Neural progenitor cell (in vitro differentiated cells): ENCODE measurements around the gene PEMT. TPM values are rescaled to one million over a fixed set of nuclear protein-coding genes. Genes with fewer than 3 reads are reported as not detected.

ENCODE experiments used
- DNase-seq: peaks from one replicate; pipeline ENCODE4 v3.0.0-alpha.2; 2016; ENCODE audit warnings: low spot score
- H2AFZ ChIP-seq: fragments of 200-600 bp; sonication (generic); replicated peaks from 2 replicates; pipeline ENCODE4 v1.6.1; 2016; ENCODE audit warnings: antibody characterized with exemption
- H3F3A ChIP-seq: fragments of 200-600 bp; sonication (generic); 2 replicates; pipeline ENCODE4 v1.6.1; 2016; ENCODE audit warnings: antibody characterized with exemption, low read depth
- H3K27ac ChIP-seq: fragments of 200-600 bp; sonication (generic); 2 replicates; pipeline ENCODE4 v1.5.1; 2016; ENCODE audit warnings: mild to moderate bottlenecking
- H3K27me3 ChIP-seq: fragments of 200-600 bp; sonication (generic); 2 replicates; pipeline ENCODE4 v1.6.1; 2016; ENCODE audit warnings: mild to moderate bottlenecking, moderate library complexity
- H3K36me3 ChIP-seq: fragments of 200-600 bp; sonication (generic); 2 replicates; pipeline ENCODE4 v1.5.1; 2016
- H3K4me1 ChIP-seq: fragments of 200-600 bp; sonication (generic); 2 replicates; pipeline ENCODE4 v1.6.1; 2016; ENCODE audit warnings: mixed run types
- H3K4me2 ChIP-seq: fragments of 200-600 bp; sonication (generic); 2 replicates; pipeline ENCODE4 v1.6.1; 2016
- H3K4me3 ChIP-seq: fragments of 200-600 bp; sonication (generic); 2 replicates; pipeline ENCODE4 v1.5.1; 2016
- H3K79me2 ChIP-seq: fragments of 200-600 bp; sonication (generic); 2 replicates; pipeline ENCODE4 v1.6.1; 2016; ENCODE audit warnings: low read depth
- H3K9ac ChIP-seq: fragments of 200-600 bp; sonication (generic); 2 replicates; pipeline ENCODE4 v1.6.1; 2016
- H3K9me3 ChIP-seq: fragments of 200-600 bp; sonication (generic); 2 replicates; pipeline ENCODE4 v1.5.1; 2016; ENCODE audit warnings: low read depth
- H4K20me1 ChIP-seq: fragments of 200-600 bp; sonication (generic); 2 replicates; pipeline ENCODE4 v1.6.1; 2016; ENCODE audit warnings: low read depth
- H3K27ac Mint-ChIP-seq: 3 replicates; pipeline ENCODE4 v1.8.0; 2021; ENCODE audit warnings: mixed read lengths
- H3K27me3 Mint-ChIP-seq: 2 replicates; pipeline ENCODE4 v1.8.0; 2022; ENCODE audit warnings: low read depth, mild to moderate bottlenecking, inconsistent platforms, moderate library complexity, mixed read lengths; ENCODE audit not compliant: insufficient read depth
- H3K36me3 Mint-ChIP-seq: 3 replicates; pipeline ENCODE4 v1.8.0; 2021; ENCODE audit warnings: mixed read lengths
- H3K4me1 Mint-ChIP-seq: 3 replicates; pipeline ENCODE4 v1.8.0; 2021; ENCODE audit warnings: mixed read lengths
- H3K4me3 Mint-ChIP-seq: 3 replicates; pipeline ENCODE4 v1.8.0; 2021; ENCODE audit warnings: mild to moderate bottlenecking, moderate library complexity, mixed read lengths
- H3K9me3 Mint-ChIP-seq: 3 replicates; pipeline ENCODE4 v1.8.0; 2020; ENCODE audit warnings: mixed read lengths
- EZH2 ChIP-seq: fragments of 200-600 bp; sonication (generic); IDR thresholded peaks from 2 replicates; pipeline ENCODE4 v1.6.1; 2017; ENCODE audit warnings: antibody characterized with exemption, mild to moderate bottlenecking, moderate library complexity
- EZH2phosphoT487 ChIP-seq: fragments of 200-600 bp; sonication (generic); IDR thresholded peaks from 2 replicates; pipeline ENCODE4 v1.6.1; 2017; ENCODE audit warnings: antibody characterized with exemption
- total RNA-seq: library from RNA; depleted of rRNA; stranded (reverse); fragments of >200 nt; gene quantifications from 2 replicates; pipeline ENCODE4 v1.2.3, GENCODE V29; 2015; ENCODE audit warnings: low replicate concordance
- TF ChIP-seq, protein P1 (sequence below): fragments of 200-600 bp; sonication (generic); IDR thresholded peaks from 2 replicates; pipeline ENCODE4 v1.5.1; 2017; ENCODE audit warnings: antibody characterized with exemption, mild to moderate bottlenecking

Gene PEMT
- total RNA-seq, 1 donor from 2014 or later, result 17.7 TPM

DNA sequence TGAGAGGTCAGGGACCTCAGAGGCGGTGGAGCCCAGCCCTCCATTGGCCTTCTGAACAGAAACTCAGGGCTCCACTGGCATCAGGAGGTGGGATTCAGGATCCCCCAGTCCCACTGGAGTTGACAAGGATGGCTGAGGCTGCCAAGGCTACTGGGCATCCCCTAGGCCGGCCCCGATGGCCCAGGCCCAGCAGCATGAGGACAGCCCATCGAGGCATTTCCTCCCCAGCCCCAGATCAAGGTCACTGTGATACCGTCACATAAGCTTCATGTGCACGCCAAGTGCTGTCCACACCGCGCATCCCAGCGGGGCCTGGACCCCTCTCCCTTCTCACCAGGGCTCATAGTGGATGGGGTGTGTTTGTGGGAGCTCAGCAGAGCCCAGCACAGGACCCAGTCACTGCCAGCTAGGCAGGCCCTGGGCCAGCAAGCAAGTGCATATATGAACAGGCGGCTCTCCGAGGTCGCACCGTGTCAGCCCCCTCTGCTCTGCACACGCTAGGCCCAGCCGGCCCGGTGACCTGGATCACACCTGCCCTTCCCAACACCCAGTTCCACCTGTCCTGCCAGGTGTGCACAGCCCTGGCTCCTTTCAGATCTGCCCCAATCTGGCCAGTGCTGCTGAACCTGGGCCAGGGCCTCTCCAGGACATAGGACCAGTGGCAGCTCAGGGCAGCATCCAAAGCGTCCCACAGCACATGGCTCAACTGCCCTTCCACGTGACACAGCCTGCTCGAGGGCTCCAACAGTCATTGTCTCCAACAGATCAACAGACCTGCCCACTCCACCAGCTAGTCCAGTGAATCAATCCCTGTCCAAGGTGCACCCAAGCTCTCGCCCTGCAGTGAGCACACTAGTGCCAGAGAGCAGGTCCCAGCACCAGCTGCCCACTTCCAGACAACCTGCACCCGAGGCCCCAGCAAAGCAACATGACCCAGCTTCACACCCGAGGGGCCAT is 62.5 kb downstream of the PEMT start:
- Histone ChIP-seq H3K9ac (no peak overlapping the region), H3K4me2 (no peak overlapping the region), H2AFZ (no peak overlapping the region), H3F3A (peaks cover 2% of the 10 kb centered on the region), H3K36me3 (no peaks in the 10 kb centered on the region), H3K27me3 (no peaks in the 10 kb centered on the region), H3K79me2 (no peaks in the 10 kb centered on the region), H3K9me3 (no peaks in the 10 kb centered on the region), H3K4me1 (peaks cover 6% of the 10 kb centered on the region), H3K27ac (no peak overlapping the region), H3K4me3 (no peak overlapping the region), H4K20me1 (peaks cover 4% of the 10 kb centered on the region)
- Mint-ChIP-seq H3K36me3 (peaks cover 3% of the 10 kb centered on the region), H3K4me3 (no peak overlapping the region), H3K9me3 (peaks cover 2% of the 10 kb centered on the region), H3K4me1 (peaks cover 11% of the 10 kb centered on the region), H3K27me3 (peaks cover 6% of the 10 kb centered on the region), H3K27ac (peak overlapping the region; percentile 53)
- TF ChIP-seq EZH2phosphoT487 (no peak), EZH2 (no peak)
- TF ChIP-seq, protein P1, sequence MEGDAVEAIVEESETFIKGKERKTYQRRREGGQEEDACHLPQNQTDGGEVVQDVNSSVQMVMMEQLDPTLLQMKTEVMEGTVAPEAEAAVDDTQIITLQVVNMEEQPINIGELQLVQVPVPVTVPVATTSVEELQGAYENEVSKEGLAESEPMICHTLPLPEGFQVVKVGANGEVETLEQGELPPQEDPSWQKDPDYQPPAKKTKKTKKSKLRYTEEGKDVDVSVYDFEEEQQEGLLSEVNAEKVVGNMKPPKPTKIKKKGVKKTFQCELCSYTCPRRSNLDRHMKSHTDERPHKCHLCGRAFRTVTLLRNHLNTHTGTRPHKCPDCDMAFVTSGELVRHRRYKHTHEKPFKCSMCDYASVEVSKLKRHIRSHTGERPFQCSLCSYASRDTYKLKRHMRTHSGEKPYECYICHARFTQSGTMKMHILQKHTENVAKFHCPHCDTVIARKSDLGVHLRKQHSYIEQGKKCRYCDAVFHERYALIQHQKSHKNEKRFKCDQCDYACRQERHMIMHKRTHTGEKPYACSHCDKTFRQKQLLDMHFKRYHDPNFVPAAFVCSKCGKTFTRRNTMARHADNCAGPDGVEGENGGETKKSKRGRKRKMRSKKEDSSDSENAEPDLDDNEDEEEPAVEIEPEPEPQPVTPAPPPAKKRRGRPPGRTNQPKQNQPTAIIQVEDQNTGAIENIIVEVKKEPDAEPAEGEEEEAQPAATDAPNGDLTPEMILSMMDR, result no peak
- no peak for DNase-seq

DNA sequence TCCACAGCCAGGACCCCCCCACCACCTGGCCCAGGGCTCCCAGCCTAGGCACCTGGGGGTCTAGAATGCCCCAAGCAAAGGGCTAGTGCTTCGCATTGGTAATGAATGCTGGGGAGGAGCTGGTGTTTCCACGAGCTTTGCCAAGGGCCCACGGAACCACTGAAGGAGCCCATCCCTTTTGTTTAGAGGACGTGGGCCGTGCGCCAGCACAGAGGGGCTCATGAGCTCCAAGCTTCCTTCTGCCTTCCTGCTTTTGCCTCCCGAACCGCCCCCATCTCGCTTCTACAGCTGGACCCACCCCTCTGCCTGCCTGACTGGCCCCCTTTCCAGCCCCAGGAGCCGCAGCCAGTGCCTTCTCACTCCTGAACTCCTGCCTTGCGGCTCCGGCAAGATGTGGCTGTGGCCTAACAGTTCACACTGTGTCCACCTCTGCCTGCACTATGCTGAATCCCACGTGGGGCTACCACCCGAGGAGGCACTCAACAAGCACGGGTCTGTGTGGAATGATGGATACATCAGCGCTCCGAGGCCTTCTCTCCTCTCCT is 63.5 kb downstream of the PEMT start:
- Mint-ChIP-seq H3K36me3 (peaks cover 3% of the 10 kb centered on the region), H3K4me3 (no peak overlapping the region), H3K27ac (peak overlapping the region; percentile 81), H3K4me1 (peaks cover 19% of the 10 kb centered on the region), H3K9me3 (peaks cover 2% of the 10 kb centered on the region), H3K27me3 (peaks cover 6% of the 10 kb centered on the region)
- TF ChIP-seq EZH2, result no peak
- no peak for TF ChIP-seq EZH2phosphoT487
- TF ChIP-seq, protein P1, result no peak
- Histone ChIP-seq H2AFZ (no peak overlapping the region), H4K20me1 (peaks cover 4% of the 10 kb centered on the region), H3K79me2 (no peaks in the 10 kb centered on the region), H3K9me3 (no peaks in the 10 kb centered on the region), H3K27ac (no peak overlapping the region), H3F3A (peaks cover 10% of the 10 kb centered on the region), H3K4me1 (peaks cover 13% of the 10 kb centered on the region), H3K4me3 (no peak overlapping the region), H3K27me3 (no peaks in the 10 kb centered on the region), H3K36me3 (no peaks in the 10 kb centered on the region), H3K9ac (no peak overlapping the region), H3K4me2 (no peak overlapping the region)
- no peak for DNase-seq

DNA sequence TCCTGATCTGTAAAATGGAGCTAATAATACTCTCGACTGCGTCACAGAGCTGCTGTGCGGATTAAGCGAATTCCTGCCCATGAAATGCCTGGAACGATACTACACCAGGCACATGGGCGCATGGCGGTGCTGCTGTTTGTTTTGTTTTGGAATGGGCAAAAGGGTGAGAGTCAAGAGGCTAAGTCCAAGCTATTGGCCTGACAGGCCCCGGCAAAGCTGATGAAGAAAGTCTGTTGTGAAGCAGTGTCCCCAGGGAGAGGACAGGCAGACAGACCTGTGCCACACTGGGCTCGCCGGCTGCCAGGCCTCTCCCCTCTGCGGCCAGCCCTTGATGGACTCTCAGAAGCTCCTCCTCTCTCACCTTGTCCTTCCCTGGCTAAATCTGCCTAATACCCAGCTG is 64.0 kb downstream of the PEMT start:
- Histone ChIP-seq H3K9me3 (no peaks in the 10 kb centered on the region), H3K36me3 (no peaks in the 10 kb centered on the region), H3K27ac (no peak overlapping the region), H3K27me3 (no peaks in the 10 kb centered on the region), H3K4me3 (no peak overlapping the region), H3K4me1 (peaks cover 18% of the 10 kb centered on the region), H3K9ac (no peak overlapping the region), H2AFZ (no peak overlapping the region), H3K4me2 (no peak overlapping the region), H3K79me2 (no peaks in the 10 kb centered on the region), H3F3A (peaks cover 15% of the 10 kb centered on the region), H4K20me1 (peaks cover 4% of the 10 kb centered on the region)
- peak overlapping the region; percentile 66 for H3K27ac Mint-ChIP-seq
- H3K9me3 Mint-ChIP-seq, result peaks cover 2% of the 10 kb centered on the region
- H3K4me1 Mint-ChIP-seq, result peaks cover 24% of the 10 kb centered on the region
- TF ChIP-seq EZH2, result no peak
- TF ChIP-seq EZH2phosphoT487, result no peak
- TF ChIP-seq, protein P1, result no peak
- peaks cover 3% of the 10 kb centered on the region for H3K36me3 Mint-ChIP-seq
- H3K4me3 Mint-ChIP-seq, result no peak overlapping the region
- peaks cover 6% of the 10 kb centered on the region for H3K27me3 Mint-ChIP-seq
- DNase-seq, result no peak
